Stimulated activated memory B cell treated with anti-CD40 and anti-IgM and Interleukin-4, amounts not matched to agents 10 μg/mL and 1 μg/mL and 100 μg/mL, for 72 hours (primary cell): ENCODE results near the gene ADAMTS2.

Experiments used
- ATAC-seq: fragments of 150-1000 bp; cut with Tn5 transposase; 2 replicates; pipeline ENCODE4 v1.10.0; 2021
- H3K27ac Mint-ChIP-seq: one replicate; pipeline ENCODE4 v1.8.0; 2022; ENCODE audit warnings: mild to moderate bottlenecking, mixed read lengths
- H3K27me3 Mint-ChIP-seq: one replicate; pipeline ENCODE4 v1.8.0; 2022; ENCODE audit warnings: mixed read lengths
- H3K36me3 Mint-ChIP-seq: one replicate; pipeline ENCODE4 v1.8.0; 2022; ENCODE audit warnings: mixed read lengths
- H3K4me1 Mint-ChIP-seq: one replicate; pipeline ENCODE4 v1.8.0; 2022; ENCODE audit warnings: mixed read lengths
- H3K4me3 Mint-ChIP-seq: one replicate; pipeline ENCODE4 v1.8.0; 2022; ENCODE audit warnings: mild to moderate bottlenecking, moderate library complexity, mixed read lengths
- H3K9me3 Mint-ChIP-seq: one replicate; pipeline ENCODE4 v1.8.0; 2022; ENCODE audit warnings: mixed read lengths

The ADAMTS2 gene

DNA sequence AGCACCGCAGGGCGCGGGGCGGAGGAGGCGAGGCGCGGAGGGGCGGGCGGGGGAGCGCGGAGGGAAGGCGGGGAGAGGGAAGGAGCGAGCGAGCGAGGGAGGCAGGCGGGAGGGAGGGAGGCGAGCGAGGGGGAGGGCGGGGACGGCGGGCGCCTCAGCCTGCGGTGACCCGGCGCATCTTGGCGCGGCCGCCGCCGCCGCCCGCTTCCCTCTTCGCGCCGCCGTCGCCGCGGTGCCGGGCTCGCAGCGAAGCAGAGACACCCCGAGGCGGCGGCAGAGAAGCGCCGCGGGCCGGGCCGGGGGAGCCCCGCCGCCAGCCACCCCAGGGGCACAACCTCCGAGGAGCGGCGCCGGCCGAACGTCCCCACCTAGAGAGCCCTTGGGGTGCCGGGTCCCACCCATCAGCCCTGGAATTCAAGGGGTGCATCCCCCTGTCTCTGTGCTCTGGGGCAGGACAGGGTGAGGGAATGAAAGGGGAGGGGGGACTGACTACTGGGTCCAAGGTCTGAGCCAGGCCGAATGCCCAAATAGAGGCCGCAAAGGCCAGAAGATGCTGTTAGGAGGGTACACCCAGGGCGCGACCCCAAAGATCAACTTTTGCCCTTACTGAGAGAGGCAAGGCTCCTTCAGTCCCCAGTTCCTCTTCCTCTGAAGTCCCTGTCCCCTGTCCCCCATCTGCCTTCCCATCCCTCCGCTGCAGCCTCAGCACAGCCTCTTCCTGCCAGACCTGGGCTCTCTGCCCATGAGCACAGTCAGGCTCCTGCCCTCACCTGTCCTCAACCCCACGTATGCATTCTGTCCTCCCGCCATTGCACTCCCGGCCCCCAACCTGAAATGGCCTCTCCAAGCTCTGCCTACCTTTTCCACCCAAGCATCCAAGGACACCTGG is at the start of gene ADAMTS2:
Gene ADAMTS2 (minus strand): TSS at position 29 of the 889 bp plus-strand sequence. CDS start 133 bp downstream, outside the sequence.
- Mint-ChIP-seq H3K27me3 (peaks cover 72% of the 10 kb centered on the region), H3K4me1 (peaks cover 9% of the 10 kb centered on the region), H3K27ac (no peak within 1 kb of the TSS), H3K9me3 (no peaks in the 10 kb centered on the region), H3K4me3 (no peak within 1 kb of the TSS), H3K36me3 (no peaks in the 10 kb centered on the region)
- ATAC-seq, result peak; percentile 13

DNA sequence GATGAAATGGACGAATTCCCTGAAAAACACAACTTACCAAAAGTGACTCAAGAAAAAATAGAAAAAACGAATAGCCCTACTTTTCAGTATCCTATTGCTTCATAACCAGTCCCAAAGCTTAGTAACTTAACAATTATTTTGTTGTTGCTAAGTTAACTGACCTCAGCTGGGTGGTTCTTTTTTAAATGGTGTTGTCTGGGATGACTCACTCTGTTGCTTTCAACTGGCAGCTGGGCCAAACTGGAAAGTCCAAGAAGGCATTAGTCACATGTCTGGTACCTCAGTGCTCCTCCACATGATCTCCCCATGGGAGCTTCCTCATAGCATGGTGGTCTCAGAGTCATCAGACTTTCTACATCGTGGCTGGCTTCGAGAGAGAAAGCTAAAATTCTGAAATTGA is 47.8 kb upstream of the ADAMTS2 start:
- Mint-ChIP-seq H3K4me3 (no peak overlapping the region), H3K27me3 (peaks cover 9% of the 10 kb centered on the region), H3K4me1 (no peaks in the 10 kb centered on the region), H3K27ac (no peak overlapping the region), H3K36me3 (no peaks in the 10 kb centered on the region), H3K9me3 (peaks cover 31% of the 10 kb centered on the region)
- no peak for ATAC-seq

DNA sequence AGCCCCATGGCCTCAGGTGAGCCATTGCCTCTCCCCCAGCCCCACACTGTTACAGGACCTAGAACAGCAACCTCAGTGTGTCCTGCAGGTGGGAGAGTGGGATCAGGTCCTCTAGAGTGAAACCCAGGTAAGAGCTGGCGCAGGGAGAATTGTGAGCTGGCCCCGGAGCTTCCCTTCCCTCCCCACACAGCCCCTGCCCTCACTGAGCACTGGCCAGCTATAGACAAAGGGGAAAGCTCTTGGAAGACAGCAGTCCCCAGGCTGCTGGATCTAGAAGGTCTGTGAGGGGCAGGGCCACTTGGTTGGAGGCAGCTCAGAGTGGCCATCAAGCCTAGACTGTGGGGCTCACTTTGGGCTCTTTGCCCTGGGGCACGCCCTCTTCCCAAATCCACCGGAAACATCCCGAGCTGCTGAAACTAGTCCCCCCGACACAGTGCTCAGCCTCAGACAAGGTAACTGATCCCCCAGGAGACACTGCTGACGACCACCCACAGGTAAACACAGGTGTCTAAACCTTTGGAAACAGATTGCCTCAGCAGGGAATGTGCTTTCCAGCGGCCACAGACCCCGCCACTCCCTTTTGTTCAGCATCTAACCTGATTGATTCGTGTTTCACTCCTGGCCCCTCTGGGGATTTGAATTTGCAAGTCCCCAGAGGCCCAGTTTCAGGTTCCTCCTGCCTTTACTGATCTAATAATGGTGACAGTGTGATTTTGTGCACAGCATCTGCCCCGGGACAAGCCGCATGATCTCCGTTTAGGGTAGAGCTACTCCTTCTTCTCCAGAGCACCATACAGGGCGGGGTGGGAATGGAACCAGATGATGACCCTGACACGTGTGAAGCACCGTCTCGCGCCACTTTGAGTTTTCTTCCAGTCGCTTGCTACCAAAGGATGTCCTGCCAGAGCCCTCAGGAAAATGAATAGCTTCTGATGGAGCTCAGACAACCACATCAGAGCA is 42.2 kb upstream of the ADAMTS2 start:
- H3K36me3 Mint-ChIP-seq, result no peaks in the 10 kb centered on the region
- no peak for ATAC-seq
- H3K4me1 Mint-ChIP-seq, result no peaks in the 10 kb centered on the region
- no peak overlapping the region for H3K4me3 Mint-ChIP-seq
- H3K27me3 Mint-ChIP-seq, result peaks cover 18% of the 10 kb centered on the region
- no peak overlapping the region for H3K27ac Mint-ChIP-seq
- H3K9me3 Mint-ChIP-seq, result peaks cover 14% of the 10 kb centered on the region

DNA sequence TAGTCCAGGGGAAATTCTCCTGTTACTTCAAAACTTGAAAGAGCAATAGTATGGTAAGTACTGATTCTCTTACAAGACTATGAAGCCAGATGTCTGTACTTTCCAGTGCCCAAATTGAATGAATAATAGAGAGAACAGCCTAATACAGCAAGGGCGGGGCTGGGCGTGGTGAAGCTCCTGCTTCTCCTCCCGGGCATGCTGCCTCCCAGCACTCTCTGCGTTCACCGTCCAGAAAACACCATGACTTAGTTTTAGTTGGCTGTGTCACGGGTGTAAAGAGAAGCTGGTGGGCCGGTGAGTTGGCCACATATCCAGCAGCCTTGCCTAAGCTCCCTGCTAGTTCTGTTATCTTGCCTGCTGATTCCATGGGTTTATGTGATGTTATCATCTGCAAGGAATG is 40.7 kb upstream of the ADAMTS2 start:
- ATAC-seq, result no peak
- H3K4me3 Mint-ChIP-seq, result no peak overlapping the region
- peaks cover 18% of the 10 kb centered on the region for H3K27me3 Mint-ChIP-seq
- no peaks in the 10 kb centered on the region for H3K36me3 Mint-ChIP-seq
- H3K9me3 Mint-ChIP-seq, result peaks cover 11% of the 10 kb centered on the region
- no peak overlapping the region for H3K27ac Mint-ChIP-seq
- no peaks in the 10 kb centered on the region for H3K4me1 Mint-ChIP-seq

DNA sequence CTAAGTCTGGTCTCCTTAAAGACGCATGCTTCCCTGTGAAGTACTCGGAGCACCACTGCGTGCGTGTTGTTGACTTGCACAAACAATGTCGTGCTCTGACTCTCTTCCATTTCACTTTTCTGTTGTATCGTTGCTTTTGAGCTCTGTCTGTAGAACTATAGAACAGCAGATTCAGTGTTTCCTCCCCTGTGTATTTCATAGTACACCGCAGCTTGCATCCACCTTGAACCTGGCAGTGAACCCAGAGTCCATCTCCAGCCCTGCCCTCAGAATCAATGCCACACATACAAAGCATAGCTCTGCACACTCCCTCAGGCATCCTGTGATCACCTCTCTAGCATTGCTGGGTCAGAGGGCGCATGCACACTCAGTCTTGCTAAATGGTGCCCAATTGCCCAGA is 37.2 kb upstream of the ADAMTS2 start:
- no peaks in the 10 kb centered on the region for H3K36me3 Mint-ChIP-seq
- ATAC-seq, result no peak
- peaks cover 18% of the 10 kb centered on the region for H3K27me3 Mint-ChIP-seq
- H3K9me3 Mint-ChIP-seq, result no peaks in the 10 kb centered on the region
- no peak overlapping the region for H3K27ac Mint-ChIP-seq
- H3K4me3 Mint-ChIP-seq, result no peak overlapping the region
- H3K4me1 Mint-ChIP-seq, result no peaks in the 10 kb centered on the region

DNA sequence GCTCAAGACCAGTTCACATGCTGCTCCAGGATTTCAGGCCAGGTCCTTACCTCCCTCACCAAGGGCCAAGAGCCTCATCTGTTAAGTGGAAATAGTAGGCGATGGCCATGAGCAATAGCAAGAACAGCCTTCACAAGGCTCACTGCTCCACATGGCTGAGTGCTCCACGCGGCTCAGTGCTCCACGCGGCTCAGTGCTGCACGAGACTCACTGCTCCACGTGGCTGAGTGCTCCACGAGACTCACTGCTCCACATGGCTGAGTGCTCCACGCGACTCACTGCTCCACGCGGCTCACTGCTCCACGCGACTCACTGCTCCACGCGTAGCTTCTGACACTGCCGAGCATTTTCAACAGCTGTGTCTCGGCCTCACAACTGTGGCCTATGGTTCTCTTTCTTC is 36.4 kb upstream of the ADAMTS2 start:
- H3K36me3 Mint-ChIP-seq, result no peaks in the 10 kb centered on the region
- H3K27ac Mint-ChIP-seq, result no peak overlapping the region
- no peaks in the 10 kb centered on the region for H3K9me3 Mint-ChIP-seq
- no peak for ATAC-seq
- H3K4me3 Mint-ChIP-seq, result no peak overlapping the region
- H3K4me1 Mint-ChIP-seq, result no peaks in the 10 kb centered on the region
- H3K27me3 Mint-ChIP-seq, result peaks cover 10% of the 10 kb centered on the region

DNA sequence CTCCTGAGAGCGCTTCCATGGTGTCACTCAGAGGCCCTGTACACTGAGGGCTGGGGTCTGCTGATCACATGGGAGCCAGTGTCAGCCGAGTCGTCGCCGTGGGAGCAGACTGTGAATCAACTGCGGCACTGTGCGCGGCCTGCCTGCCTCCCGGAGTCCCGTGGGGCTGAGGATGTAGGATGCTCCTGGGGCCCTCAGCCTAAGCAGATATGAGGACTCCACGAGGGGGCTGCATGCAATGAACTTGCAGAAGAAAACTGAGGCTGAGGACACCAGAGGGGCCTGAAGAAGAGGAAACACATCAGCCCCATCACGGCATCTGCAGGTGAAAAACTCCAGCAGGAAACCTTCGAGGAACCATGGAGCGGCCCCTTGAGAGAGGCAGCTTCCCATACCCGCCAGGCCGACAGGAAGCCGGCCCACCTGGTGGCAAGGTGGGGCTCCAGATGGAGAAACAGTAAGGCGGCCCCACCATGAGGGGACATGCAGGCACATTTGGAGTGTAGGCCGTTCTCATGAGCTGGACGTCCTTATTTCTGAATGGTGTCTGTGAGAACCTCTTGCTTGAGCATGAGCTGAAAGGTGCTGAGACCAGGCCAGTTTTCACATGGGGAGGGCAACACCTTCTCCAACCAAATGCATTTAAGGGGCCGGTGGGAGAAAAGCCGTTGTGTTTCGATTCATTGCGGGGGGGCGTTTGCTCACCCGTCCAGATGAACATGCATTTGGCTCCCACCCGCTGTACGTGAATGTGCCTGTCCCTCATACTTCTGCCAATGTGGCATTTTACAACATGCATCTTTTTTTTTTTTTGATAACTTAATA is 35.2 kb upstream of the ADAMTS2 start:
- no peaks in the 10 kb centered on the region for H3K4me1 Mint-ChIP-seq
- H3K27ac Mint-ChIP-seq, result no peak overlapping the region
- no peak overlapping the region for H3K4me3 Mint-ChIP-seq
- H3K9me3 Mint-ChIP-seq, result no peaks in the 10 kb centered on the region
- no peaks in the 10 kb centered on the region for H3K27me3 Mint-ChIP-seq
- ATAC-seq, result no peak
- H3K36me3 Mint-ChIP-seq, result no peaks in the 10 kb centered on the region

DNA sequence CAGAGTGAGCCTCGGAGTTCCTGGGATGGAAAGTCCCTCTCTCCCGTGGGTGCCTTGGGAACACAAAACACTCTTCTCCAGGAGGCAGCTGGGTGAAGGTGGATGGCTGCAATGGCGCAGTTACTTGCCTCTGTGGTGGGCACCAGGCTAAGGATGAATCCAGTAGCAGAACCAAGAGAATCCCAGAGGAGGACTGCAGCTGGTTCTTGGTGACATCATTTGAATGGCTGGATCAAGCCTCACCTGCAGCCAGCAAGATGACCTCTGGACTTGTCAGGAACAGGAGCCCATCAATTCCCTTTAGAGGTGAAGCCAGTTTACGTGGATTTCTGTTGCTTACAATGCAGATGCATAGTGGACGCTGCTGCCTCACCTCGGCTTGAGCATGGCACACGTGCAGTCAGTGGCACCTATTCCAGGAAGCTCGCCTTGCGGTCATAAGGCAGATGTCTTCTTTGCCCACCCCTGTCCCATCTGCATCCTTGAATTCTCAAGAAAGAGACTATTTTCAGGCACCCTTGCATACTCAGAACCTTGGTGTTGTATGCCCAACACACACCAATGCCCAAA is 34.1 kb upstream of the ADAMTS2 start:
- ATAC-seq, result no peak
- Mint-ChIP-seq H3K27ac (no peak overlapping the region), H3K9me3 (peaks cover 1% of the 10 kb centered on the region), H3K27me3 (peaks cover 3% of the 10 kb centered on the region), H3K4me1 (no peaks in the 10 kb centered on the region), H3K36me3 (no peaks in the 10 kb centered on the region), H3K4me3 (no peak overlapping the region)

DNA sequence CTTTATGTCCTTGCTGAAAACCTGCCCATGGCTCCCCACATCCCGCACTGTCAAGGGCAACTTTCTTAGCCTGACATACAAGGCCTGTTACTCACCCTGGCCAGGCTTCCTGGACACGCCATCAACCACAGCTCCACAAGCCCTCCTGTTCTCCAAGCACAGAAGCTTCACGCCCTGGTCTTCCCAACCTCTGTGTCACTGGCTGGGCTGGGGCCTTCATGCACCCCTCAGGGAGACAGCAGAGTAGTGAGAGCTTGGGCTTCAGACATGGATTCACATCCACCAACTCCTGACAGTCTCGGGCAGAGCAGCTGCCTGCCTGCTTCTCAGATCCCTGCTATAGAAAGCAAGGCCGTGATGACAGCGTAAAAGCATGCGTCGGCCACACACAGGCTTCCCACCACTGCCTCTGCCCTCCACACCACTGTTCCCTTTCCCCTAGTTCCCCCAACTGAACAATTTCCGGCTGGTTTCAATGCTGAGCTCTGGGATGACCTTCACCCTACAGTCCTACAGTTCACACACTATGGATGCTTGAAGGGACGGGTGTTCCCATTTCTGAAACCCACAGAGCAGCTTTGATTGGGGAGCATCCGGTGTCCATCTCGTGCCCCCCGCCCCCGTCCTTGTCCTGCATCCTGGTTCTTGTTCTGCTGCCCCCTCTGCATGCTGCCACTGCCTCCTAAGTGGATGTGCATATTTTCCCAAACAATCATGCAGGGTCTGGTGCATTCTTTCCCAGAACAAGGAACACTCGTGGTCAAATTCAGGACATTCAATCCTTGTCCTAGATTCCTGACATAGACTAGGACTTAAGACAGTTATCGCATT is 33.4 kb upstream of the ADAMTS2 start:
- Mint-ChIP-seq H3K27me3 (peaks cover 10% of the 10 kb centered on the region), H3K4me3 (no peak overlapping the region), H3K9me3 (peaks cover 4% of the 10 kb centered on the region), H3K4me1 (no peaks in the 10 kb centered on the region), H3K27ac (no peak overlapping the region), H3K36me3 (no peaks in the 10 kb centered on the region)
- ATAC-seq, result no peak

DNA sequence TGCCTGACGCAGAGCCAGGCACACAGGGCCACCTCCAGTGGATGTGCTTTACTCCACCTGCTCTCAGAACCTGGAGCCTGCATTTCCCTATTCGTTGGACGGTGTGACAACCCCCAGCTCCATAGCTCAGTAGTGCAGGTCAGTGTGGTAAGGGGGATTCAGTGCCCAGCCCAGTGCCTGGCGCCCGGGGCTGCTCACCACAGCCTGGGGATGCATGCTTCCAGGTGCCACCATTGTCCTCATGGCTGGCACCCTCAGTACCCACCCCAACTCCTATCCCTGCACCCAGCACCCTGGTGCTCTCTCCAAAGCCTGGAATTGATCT is 32.8 kb upstream of the ADAMTS2 start:
- H3K27ac Mint-ChIP-seq, result no peak overlapping the region
- no peaks in the 10 kb centered on the region for H3K36me3 Mint-ChIP-seq
- H3K4me1 Mint-ChIP-seq, result no peaks in the 10 kb centered on the region
- peaks cover 4% of the 10 kb centered on the region for H3K9me3 Mint-ChIP-seq
- no peak for ATAC-seq
- H3K4me3 Mint-ChIP-seq, result no peak overlapping the region
- peaks cover 12% of the 10 kb centered on the region for H3K27me3 Mint-ChIP-seq

DNA sequence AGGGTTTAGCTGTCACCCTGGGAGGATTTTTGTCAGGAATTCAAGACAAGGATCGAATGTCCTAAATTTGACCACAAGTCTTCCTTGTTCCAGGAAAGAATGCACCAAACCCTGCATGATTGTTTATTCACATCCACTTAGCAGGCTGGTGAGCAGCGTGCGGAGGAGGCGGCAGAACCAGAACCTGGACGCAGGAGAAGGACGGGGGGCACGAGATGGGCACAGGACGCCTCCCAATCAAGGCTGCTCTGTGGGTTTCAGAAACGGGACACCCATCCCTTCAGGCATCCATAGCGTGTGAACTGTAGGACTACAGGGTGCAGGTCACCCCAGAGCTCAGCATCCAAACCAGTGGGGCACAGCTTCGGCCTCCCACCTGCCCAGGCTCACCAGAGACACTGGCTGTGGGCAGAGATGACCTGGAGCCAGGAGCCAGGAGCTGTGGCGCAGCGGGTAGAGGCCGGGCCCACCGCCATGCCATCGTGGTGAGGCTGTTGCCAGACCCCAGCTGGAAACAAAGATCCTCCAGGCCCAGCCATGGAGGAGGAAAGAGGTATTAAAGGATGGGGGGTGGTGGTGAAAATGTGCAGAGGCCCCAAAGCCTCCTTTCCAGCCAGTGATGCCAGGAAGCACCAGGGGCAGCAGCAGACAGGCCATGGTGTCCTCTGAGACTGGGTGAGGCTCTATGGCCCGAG is 32.3 kb upstream of the ADAMTS2 start:
- H3K9me3 Mint-ChIP-seq, result peaks cover 4% of the 10 kb centered on the region
- peaks cover 12% of the 10 kb centered on the region for H3K27me3 Mint-ChIP-seq
- H3K4me1 Mint-ChIP-seq, result no peaks in the 10 kb centered on the region
- H3K36me3 Mint-ChIP-seq, result no peaks in the 10 kb centered on the region
- ATAC-seq, result no peak
- H3K27ac Mint-ChIP-seq, result no peak overlapping the region
- H3K4me3 Mint-ChIP-seq, result no peak overlapping the region

DNA sequence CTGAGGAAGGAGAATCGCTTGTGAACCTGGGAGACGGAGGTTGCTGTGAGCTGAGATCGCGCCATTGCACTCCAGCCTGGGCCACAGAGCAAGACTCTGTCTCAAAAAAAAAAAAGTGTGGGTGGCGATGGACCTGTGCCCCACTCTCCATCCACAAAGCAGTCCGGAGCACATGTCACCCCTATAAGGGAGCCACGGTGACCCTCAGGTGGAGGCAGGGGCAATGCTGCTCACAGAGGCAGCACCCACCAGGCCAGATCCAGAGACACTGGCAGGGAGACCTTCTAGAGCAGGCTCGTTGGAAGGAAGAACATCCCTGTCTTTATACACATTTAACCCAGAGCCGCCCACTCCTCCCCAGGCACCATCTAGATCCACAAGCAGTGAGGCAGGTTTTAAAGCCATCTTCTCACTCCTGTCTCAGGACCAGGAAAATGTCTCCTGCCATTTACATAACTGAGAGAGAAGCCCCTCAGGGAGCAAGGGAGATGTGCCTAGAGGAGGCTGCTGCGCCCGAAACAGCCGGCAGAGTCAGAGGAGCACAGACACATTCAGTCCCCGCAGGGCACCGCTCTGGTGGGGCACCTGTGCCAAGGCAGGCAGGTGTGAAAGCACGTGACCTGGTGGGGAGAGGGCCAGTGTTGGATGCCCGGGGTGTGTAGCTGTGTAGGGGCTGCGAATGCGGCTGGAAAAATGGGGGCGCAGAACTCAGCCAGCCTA is 31.6 kb upstream of the ADAMTS2 start:
- no peak for ATAC-seq
- H3K4me3 Mint-ChIP-seq, result no peak overlapping the region
- peaks cover 4% of the 10 kb centered on the region for H3K9me3 Mint-ChIP-seq
- H3K27ac Mint-ChIP-seq, result no peak overlapping the region
- H3K36me3 Mint-ChIP-seq, result no peaks in the 10 kb centered on the region
- peaks cover 12% of the 10 kb centered on the region for H3K27me3 Mint-ChIP-seq
- H3K4me1 Mint-ChIP-seq, result no peaks in the 10 kb centered on the region

DNA sequence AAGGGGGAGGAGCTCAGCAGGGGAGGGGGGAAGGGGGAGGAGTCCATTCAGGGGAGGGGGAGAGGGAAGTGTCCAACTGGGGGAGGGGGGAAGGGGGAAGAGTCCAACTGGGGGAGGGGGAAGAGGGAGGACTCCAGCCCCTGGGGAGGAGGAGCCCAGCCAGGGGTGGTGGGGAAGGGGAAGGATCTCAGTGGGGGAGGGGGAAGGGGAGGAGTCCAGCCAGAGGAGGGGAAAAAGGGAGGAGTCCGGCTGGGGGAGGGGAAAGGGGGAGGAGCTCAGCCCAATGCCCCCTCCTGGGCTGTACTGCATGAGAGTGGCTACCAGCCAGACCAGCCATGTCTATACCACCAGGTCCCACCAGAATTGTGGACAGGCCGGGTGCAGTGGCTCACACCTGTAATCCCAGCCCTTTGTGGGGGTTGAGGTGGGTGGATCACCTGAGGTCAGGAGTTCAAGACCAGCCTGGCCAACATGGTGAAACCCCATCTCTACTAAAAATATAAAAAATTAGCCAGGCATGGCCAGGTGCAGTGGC is 30.6 kb upstream of the ADAMTS2 start:
- Mint-ChIP-seq H3K9me3 (peaks cover 4% of the 10 kb centered on the region), H3K36me3 (no peaks in the 10 kb centered on the region), H3K4me1 (no peaks in the 10 kb centered on the region), H3K27me3 (peaks cover 12% of the 10 kb centered on the region), H3K4me3 (no peak overlapping the region), H3K27ac (no peak overlapping the region)
- ATAC-seq, result no peak
